Measurements from ENCODE around the gene MT3. TPM values are rescaled to one million over a fixed set of nuclear protein-coding genes. Genes with fewer than 3 reads are reported as not detected.

The MT3 gene
- total and polyA plus RNA-seq, 2 of the 13 experiments (the other 11 are each of a cell fraction or from before 2014, with no cell fraction given), result not detected

- FAIRE-seq (no peak), DNase-seq (ENCODE audit: low spot score) (no peak), ATAC-seq (no peak)
- Histone ChIP-seq H3K79me2 (ENCODE audit: insufficient read depth, low read length) (no peaks in the 10 kb centered on the region), H3K4me1 (ENCODE audit: insufficient read depth, low read length) (peaks cover 8% of the 10 kb centered on the region), H3K4me2 (ENCODE audit: low read depth, low read length) (no peak overlapping the region), H4K20me1 (ENCODE audit: insufficient read depth, low read length) (no peaks in the 10 kb centered on the region), H3K27ac (ENCODE audit: extremely low read length, insufficient read depth, low read length) (no peak overlapping the region), H3K4me3 (replicated peaks in 1 of 3; ENCODE audit: insufficient read depth in 1 of 3, low read depth in 2 of 3, low read length in 3 of 3) (no peak overlapping the region), H3K36me3 (replicated peaks in 1 of 2; ENCODE audit: control insufficient read depth in 1 of 2, insufficient read depth in 2 of 2, low read length in 2 of 2) (no peaks in the 10 kb centered on the region), H3K9me3 (ENCODE audit: low read length) (no peaks in the 10 kb centered on the region), H2AFZ (ENCODE audit: low read length) (no peak overlapping the region), H3K9ac (ENCODE audit: insufficient read depth, low read depth, low read length) (no peak overlapping the region), H3K27me3 (ENCODE audit: control insufficient read depth in 1 of 2, insufficient read depth in 2 of 2, low read length in 2 of 2) (peaks cover 0 to 16% of the 10 kb centered on the region in 2 experiments; a peak in 1 of 5 replicates)
- WGBS (ENCODE audit: low lambda C conversion rate), result 32% methylated on average over 5 of the region's 5 CpGs
- intact Hi-C loops (cut with micrococcal nuclease; ENCODE audit: unreplicated experiment), result no loop called here
- BruUV-seq (replicated peaks), result no TSS peak
- 0 out of 2 replicates have a peak, but pooled peaks have one; percentile 10 for TF ChIP-seq ZNF264 (CRISPR knock-in tag; IDR thresholded peaks at IDR 0.05)
- no peak for TF ChIP-seq HIC2 (CRISPR knock-in tag; IDR thresholded peaks at IDR 0.05; ENCODE audit: low read depth)
- TF ChIP-seq NCOA1 (CRISPR knock-in tag; IDR thresholded peaks at IDR 0.05), result no peak
- TF ChIP-seq, protein P1, sequence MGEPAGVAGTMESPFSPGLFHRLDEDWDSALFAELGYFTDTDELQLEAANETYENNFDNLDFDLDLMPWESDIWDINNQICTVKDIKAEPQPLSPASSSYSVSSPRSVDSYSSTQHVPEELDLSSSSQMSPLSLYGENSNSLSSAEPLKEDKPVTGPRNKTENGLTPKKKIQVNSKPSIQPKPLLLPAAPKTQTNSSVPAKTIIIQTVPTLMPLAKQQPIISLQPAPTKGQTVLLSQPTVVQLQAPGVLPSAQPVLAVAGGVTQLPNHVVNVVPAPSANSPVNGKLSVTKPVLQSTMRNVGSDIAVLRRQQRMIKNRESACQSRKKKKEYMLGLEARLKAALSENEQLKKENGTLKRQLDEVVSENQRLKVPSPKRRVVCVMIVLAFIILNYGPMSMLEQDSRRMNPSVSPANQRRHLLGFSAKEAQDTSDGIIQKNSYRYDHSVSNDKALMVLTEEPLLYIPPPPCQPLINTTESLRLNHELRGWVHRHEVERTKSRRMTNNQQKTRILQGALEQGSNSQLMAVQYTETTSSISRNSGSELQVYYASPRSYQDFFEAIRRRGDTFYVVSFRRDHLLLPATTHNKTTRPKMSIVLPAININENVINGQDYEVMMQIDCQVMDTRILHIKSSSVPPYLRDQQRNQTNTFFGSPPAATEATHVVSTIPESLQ (CRISPR knock-in tag; conservative IDR thresholded peaks at IDR 0.05), result no peak
- no peak for TF ChIP-seq SRY (CRISPR knock-in tag; IDR thresholded peaks at IDR 0.05)
- peak; percentile 86 for TF ChIP-seq ZNF12 (CRISPR knock-in tag; IDR thresholded peaks at IDR 0.05)
- TF ChIP-seq, protein P2, sequence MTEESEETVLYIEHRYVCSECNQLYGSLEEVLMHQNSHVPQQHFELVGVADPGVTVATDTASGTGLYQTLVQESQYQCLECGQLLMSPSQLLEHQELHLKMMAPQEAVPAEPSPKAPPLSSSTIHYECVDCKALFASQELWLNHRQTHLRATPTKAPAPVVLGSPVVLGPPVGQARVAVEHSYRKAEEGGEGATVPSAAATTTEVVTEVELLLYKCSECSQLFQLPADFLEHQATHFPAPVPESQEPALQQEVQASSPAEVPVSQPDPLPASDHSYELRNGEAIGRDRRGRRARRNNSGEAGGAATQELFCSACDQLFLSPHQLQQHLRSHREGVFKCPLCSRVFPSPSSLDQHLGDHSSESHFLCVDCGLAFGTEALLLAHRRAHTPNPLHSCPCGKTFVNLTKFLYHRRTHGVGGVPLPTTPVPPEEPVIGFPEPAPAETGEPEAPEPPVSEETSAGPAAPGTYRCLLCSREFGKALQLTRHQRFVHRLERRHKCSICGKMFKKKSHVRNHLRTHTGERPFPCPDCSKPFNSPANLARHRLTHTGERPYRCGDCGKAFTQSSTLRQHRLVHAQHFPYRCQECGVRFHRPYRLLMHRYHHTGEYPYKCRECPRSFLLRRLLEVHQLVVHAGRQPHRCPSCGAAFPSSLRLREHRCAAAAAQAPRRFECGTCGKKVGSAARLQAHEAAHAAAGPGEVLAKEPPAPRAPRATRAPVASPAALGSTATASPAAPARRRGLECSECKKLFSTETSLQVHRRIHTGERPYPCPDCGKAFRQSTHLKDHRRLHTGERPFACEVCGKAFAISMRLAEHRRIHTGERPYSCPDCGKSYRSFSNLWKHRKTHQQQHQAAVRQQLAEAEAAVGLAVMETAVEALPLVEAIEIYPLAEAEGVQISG (CRISPR knock-in tag; IDR thresholded peaks at IDR 0.05), result no peak
- no peak for TF ChIP-seq CREB1 (IDR thresholded peaks at IDR 0.05)
- TF ChIP-seq CREB1 (CRISPR knock-in tag; IDR thresholded peaks at IDR 0.05), result no peak
- ChIA-PET CTCF (ENCODE audit: low intra/inter-chr PET ratio, low total read pairs) (no interaction called here), POLR2A (no interaction called here)
- in situ Hi-C loops (cut with HindIII; ENCODE audit: extremely low pct_ligation_motif_present, low pct_unique_long_range_greater_than_20kb), result no loop called here
These were observed 4.9 kb downstream of the MT3 start for GRCh38 chr16:56594292-56594619.

All from HepG2 (cell line).